ES-I3 (cell line): Measurements from ENCODE around the gene MYLK3.

Source experiments
- H3K36me3 ChIP-seq: 2 replicates; pipeline ENCODE4 v1.6.1; 2013; ENCODE audit warnings: mild to moderate bottlenecking, low read length, control low read depth, moderate library complexity; ENCODE audit not compliant: insufficient read depth
- H3K4me1 ChIP-seq: 2 replicates; pipeline ENCODE4 v1.6.1; 2013; ENCODE audit warnings: mild to moderate bottlenecking, control low read depth, low read length; ENCODE audit not compliant: insufficient read depth
- H3K9ac ChIP-seq: 2 replicates; pipeline ENCODE4 v1.6.1; 2013; ENCODE audit warnings: low read depth, mild to moderate bottlenecking, low read length, moderate library complexity
- H3K9me3 ChIP-seq: 2 replicates; pipeline ENCODE4 v1.6.1; 2013; ENCODE audit warnings: mild to moderate bottlenecking, low read length, moderate library complexity; ENCODE audit not compliant: control insufficient read depth, insufficient read depth

MYLK3 gene

DNA sequence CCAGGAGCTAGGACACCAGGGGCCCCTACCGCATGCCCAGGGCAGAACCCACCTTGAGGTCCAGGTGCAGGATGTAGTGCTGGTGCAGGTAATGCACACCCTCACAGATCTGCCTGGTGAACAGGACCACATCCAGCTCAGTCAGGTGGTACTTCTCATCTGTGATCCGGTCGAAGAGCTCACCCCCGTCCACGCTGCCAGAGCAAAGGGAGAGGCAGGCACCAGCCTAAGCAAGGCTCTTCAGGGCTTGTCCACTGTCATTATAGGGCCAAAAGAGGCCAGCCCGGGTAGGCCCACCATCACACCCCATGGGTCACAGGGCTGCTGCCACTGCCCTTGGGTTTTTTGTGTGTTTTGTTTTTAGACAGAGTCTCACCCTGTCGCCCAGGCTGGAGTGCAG, 21.0 kb downstream of the MYLK3 start:
- H3K9me3 ChIP-seq: no peaks in the 10 kb centered on the region
- no peak overlapping the region for H3K9ac ChIP-seq
- no peaks in the 10 kb centered on the region; the same call in 1 of the 2 replicates for H3K4me1 ChIP-seq
- no peaks in the 10 kb centered on the region for H3K36me3 ChIP-seq

DNA sequence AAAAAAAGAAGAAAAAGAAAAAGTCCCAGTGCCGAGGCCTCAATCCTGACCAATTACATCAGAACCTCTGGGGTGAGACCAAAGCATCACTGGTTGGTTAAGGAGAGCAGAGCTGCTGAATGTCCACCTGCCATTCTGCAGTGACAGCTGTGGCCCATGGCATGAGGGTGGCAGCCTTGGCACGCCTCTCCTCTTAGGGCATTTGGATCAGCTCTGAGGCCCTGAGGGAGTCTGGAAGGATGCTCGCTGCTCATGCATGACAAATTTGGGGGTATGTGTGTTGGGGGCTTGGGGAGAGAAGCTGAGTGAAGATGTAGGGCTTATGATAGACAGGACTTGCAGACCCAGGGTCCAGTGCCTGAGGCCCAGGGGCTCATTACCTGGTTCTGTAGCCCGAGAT, 26.3 kb downstream of the MYLK3 start:
- Histone ChIP-seq H3K36me3 (no peaks in the 10 kb centered on the region), H3K9ac (no peak overlapping the region), H3K9me3 (no peaks in the 10 kb centered on the region), H3K4me1 (no peaks in the 10 kb centered on the region; the same call in 1 of the 2 replicates)

DNA sequence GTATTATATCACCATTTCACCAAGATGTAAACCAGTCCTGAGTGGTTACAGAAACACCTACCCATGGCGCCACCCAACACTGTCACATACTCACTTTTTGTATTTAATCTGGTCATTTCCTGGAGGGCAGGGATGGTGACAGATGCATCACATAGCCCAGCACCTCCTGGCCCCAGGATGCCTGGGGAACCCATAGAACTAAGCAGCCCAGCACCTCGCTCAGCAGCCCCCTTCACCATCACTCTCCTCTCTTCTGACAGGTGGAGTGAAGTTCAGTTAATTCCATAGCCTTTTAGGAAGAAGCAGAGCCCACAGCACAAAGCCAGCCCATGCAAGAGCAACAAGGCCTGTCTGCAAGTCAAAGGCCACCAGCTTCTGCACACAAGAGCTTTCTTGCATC, 27.5 kb downstream of the MYLK3 start:
- no peaks in the 10 kb centered on the region for H3K4me1 ChIP-seq
- no peaks in the 10 kb centered on the region for H3K9me3 ChIP-seq
- H3K36me3 ChIP-seq: no peaks in the 10 kb centered on the region
- H3K9ac ChIP-seq: no peak overlapping the region

DNA sequence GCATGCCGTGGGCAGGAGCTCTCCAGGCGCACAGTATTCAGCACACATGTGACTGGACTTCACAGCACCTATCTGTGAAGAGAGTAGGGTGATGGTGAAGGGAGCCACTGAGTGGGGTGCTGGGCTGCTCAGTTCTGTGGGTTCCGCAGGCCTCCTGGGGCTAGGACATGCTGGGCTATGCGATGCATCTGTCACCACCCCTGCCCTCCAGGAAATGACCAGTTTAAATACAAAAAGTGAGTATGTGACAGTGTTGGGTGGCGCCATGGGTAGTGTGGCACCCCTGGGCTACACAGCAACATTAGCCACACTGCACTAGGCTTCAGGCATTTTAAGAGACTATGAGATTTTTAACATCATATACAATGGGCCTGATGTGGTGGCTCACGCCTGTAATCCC, 28.6 kb downstream of the MYLK3 start:
- Histone ChIP-seq H3K36me3 (no peaks in the 10 kb centered on the region), H3K4me1 (no peaks in the 10 kb centered on the region), H3K9me3 (no peaks in the 10 kb centered on the region), H3K9ac (no peak overlapping the region)

DNA sequence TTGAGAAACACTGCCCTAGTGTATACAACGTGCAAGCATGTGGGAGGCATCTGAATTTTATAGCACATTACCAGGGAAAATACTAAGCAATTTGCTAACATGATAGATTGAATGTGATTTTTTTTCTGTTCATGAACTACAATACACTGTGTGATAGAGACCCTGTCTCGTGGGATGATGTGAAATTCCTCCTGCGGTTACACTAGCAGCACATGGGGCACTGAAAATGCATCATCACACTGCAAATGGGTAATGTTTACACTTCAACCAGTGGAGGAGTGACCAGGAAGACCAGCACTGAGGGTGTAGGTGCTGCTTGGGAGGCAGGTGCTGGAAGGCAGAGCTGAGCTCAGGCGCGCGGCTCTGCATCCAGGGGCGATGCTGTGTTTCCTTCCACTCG, 29.9 kb downstream of the MYLK3 start:
- Histone ChIP-seq H3K4me1 (no peaks in the 10 kb centered on the region), H3K9ac (no peak overlapping the region), H3K9me3 (no peaks in the 10 kb centered on the region), H3K36me3 (no peaks in the 10 kb centered on the region)

DNA sequence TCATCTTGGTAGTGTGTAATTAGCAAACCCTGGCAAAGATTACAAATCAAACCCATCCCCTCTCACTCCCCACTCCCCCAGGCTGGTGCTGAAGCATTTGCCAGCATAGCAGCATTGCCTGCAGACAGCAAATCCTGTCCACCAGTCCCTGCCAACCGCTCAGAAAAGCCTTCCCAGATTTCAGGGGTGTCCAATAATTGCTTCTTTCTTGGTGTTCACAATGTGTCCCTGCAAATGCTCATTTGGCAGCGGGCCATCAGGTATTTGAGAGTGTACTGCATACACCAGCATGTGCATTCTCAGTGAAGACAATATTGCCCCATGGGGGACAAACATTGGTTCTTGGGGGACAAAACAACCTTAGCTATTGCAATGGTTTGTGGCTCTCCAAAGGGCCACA, 30.5 kb downstream of the MYLK3 start:
- Histone ChIP-seq H3K36me3 (no peaks in the 10 kb centered on the region), H3K9ac (no peak overlapping the region), H3K4me1 (no peaks in the 10 kb centered on the region), H3K9me3 (no peaks in the 10 kb centered on the region)

DNA sequence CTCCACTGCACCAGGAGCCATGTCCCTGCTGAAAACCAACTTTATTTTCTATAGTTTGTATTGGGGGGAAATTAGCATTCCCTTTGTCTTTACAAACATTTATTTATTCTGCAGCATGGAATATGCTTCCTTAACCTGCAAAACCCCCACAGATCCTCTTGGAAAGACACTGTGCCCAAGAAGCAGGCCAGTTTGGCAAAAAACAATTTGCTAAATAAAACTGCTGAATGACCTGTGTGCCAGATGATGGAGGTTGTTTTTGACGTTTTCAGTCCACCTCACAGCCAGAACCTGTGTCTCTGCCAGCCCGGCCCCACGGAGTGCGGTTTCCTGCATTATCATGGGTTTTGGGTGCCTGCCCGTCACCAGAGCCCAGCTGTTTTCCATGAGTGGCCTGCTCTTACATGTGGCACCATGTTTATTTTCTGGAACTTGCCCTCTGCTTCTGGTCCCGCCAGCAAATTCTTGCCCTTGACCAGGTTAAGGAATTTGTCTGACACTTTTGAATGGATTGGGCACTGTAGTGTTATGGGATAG, 32.3 kb downstream of the MYLK3 start:
- Histone ChIP-seq H3K36me3 (no peaks in the 10 kb centered on the region), H3K9me3 (no peaks in the 10 kb centered on the region), H3K4me1 (no peaks in the 10 kb centered on the region)

DNA sequence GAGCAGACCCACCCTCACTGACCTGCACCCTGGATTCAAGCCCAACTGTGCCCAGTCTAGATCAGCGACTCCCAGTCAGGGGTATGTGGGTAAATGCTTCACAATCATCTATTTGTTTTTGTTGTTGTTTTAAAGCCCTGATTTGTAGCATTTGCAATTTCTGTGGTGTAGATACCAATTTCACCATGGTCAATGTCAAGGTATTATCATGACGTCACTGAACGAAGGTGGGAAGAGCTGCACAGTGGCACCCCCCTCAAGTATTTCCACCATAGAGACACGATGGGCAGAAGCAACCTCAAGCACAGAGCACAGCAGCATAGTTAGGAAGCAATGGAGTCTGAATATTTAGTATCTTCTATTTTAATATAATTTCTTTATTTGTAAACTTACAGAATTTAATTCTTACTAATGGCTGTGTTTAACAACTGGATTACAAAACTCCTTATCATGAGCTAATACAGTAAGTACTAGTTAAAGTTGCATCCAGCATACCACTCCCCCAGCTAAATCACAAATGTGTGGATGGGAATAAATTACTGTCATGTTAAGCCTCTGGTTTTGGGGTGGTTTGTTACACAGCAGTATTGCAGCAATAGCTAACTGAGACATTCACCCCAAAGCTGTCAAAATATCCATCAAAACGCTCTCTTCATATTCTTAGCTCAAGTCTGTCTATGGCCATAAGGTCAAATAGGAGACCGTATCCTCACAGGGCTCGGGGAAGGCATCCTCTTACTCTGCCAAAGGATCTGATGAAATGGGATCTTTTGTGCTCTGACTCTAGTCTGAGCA, 33.1 kb downstream of the MYLK3 start:
- no peak overlapping the region for H3K9ac ChIP-seq
- H3K36me3 ChIP-seq: no peaks in the 10 kb centered on the region
- no peaks in the 10 kb centered on the region for H3K9me3 ChIP-seq
- H3K4me1 ChIP-seq: no peaks in the 10 kb centered on the region

More for the DNA sequence above, 32.3 kb downstream of the MYLK3 start:
- H3K9ac ChIP-seq: no peak overlapping the region

DNA sequence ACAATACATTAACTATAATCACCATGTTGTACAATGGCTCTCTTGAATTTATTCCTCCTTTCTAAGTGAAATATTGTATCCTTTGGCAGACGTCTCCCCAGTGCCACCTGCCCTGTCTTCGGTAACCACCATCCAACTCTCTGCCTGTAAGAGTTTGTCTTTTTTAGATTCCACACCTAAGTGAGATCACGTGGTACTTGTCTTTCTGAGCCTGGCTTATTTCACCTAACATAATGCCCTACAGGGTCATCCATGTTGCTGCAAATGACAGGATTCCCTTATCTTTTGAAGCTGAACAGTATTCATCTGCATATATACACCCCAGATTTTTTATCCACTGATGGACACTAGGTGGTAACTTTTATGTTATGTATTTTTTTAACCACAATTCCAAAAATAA, 34.5 kb downstream of the MYLK3 start:
- H3K4me1 ChIP-seq: no peaks in the 10 kb centered on the region

DNA sequence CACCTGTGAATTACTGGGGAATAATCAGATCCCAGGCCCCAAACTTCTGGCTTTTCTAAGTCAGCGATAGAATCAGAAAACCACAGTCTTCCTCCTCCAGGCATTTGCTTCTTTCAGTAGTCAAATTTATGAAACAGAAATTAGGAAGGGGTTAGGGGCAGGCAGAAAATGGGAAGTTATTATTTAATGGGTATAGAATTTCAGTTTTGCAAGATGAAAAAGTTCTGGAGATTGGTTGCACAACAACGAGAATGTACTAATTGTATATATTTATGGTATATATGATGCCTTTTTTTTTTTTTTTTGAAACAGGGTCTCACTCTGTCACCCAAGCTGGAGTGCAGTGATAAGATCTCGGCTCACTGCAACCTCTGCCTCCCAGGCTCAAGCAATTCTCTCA, 35.2 kb downstream of the MYLK3 start:
- Histone ChIP-seq H3K36me3 (no peaks in the 10 kb centered on the region), H3K9ac (no peak overlapping the region), H3K4me1 (no peaks in the 10 kb centered on the region), H3K9me3 (no peaks in the 10 kb centered on the region)

More for the DNA sequence above, 34.5 kb downstream of the MYLK3 start:
- Histone ChIP-seq H3K36me3 (no peaks in the 10 kb centered on the region), H3K9ac (no peak overlapping the region), H3K9me3 (no peaks in the 10 kb centered on the region)

DNA sequence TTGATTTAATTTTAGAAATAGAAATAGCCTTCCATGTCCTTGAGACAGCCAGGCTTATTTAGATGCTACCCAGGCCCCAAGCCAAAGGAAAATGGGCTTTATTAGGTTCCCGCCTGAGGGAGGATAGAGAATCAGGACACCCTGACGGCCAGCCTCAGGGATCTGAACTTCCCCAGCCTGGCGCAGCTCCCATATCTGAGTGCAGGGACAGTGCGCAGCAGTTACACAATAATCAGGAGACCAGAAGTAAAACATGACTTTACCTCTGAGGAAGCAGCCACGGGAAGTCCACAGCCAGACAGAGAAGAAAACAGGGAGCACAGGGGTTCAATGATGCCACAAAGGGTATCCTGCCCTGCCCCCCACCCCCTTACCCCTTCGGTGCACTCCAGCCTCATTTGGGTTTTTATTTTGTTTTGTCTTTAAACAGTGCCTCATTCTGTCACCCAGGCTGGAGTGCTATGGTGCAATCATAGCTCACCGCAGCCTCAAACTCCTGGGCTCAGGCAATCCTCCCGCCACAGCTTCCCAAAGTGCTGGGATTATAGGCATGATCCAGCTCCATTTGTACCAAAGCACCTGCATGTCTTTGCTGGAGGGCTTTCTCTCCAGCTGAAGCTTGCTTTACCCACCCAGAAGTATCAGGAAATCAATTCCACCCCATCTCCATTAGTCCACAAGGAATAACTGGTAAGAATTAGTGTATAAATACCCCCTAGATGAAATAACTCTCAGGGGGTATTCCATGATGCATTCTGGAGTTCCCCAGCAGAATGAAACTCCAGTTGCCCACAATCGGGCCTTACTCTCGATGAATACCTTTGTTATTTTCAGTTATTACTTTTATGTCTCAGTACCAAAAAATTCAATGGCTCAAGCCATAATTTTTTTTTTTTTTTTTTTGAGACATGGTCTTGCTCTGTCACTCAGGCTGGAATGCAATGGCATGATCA, 36.8 kb downstream of the MYLK3 start:
- no peaks in the 10 kb centered on the region for H3K36me3 ChIP-seq
- H3K4me1 ChIP-seq: no peaks in the 10 kb centered on the region
- no peak overlapping the region for H3K9ac ChIP-seq
- no peaks in the 10 kb centered on the region for H3K9me3 ChIP-seq

DNA sequence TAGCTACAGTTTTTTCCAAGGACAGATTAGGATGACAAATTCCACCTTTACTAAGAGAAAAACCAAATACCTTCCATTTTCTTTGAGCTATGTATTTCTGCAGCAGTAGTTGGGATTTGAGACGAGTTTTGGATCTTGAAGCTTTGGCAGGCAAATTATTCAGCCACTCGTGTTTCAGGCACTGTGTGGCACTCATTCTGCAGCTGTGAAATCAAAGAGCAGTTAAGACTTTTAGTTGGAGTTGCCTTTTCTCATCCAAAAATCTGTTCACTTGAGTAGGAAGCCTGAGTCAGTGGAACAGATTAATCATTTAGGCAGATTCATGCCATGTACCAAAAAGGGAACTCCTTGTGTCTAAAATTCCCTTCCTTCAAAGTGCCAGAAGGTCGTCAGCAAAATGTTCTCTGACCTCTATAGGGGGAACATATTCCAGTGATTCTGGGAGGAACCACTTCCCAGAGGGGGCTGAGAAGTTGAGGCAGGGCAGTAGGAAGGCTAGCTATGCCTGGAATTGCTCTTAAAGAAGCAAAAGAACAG, 38.6 kb downstream of the MYLK3 start:
- Histone ChIP-seq H3K4me1 (no peaks in the 10 kb centered on the region), H3K9ac (no peak overlapping the region), H3K36me3 (no peaks in the 10 kb centered on the region), H3K9me3 (no peaks in the 10 kb centered on the region)

DNA sequence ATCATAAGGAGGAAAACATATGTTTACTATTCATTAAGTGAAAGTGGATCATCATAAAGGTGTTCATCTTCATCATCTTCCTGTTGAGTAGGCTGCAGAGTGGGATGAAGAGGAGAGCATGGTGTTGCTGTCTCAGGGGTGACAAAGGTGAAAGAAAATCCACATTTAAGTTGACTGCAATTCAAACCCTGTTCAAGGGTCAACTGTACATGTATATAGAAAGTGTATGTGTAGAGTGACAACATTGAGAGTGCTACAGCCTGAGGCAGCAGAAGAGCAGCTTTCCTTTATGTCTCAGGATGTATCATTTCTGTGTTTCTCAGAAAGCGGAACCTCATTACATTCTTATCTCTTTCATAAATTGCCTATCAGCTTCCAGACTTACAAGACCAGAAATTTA, 41.5 kb downstream of the MYLK3 start:
- no peaks in the 10 kb centered on the region for H3K9me3 ChIP-seq
- no peaks in the 10 kb centered on the region for H3K36me3 ChIP-seq
- H3K4me1 ChIP-seq: no peaks in the 10 kb centered on the region
- H3K9ac ChIP-seq: no peak overlapping the region

DNA sequence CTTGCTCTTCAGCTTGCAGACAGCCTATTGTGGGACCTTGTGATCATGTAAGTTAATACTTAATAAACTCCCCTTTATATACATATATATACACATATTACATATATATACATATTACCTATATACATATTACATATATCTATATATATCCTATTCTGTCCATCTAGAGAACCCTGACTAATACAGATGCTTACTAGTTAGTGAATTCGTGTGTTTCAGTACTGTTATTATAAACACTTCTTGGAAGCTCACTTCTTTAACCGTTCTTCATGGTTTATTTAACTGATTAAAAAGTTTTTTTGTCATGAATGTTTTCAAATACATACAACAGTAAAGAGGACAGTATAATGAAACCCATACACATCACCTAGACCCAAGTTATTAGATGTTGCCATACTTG, 46.1 kb downstream of the MYLK3 start:
- Histone ChIP-seq H3K4me1 (no peaks in the 10 kb centered on the region), H3K36me3 (0 out of 2 replicates have a peak, but pooled peaks cover 2% of the 10 kb centered on the region), H3K9ac (no peak overlapping the region), H3K9me3 (no peaks in the 10 kb centered on the region)
